Measurements from ENCODE around the gene RNF26.

Gene RNF26

DNA sequence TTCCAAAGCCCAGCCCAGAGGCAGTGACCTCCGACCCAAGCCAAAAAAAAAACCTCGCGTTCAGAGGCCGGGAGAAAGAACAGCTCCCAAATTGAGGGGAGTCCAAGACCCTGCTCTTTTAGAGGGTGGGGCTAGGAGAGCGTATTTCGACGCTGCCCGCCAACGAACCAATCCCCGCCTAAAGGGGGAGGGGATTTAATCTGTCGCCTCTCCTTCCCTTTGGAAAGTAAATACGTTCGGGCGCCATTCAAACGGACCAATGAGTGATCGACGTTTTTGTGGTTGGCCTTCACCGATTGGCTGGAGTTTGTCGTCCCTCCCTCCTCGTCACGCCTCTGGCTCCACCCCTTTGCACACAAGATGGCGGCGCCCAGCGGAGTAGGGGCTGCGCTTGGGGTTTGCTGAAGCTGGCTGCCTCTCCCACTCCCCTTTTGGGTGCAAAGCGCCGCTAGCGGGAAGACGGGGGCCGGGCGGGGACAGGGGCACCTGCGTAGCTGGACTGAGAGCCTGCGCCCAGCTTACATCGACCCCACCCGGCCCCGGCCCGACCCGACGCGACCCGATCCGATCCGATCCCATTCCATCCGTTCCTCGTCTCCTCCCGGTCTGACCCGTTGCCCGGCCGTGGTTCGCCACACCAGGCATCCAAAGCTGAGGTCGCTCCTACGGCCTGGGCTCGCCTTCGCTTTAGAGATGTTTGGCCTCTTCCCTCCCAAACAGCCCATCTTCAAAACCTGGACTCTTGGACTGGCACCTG lies at the start of gene RNF26:
TSS of gene RNF26 (plus strand) at position 354 of the 757 bp plus-strand sequence. CDS start 596 bp downstream, outside the sequence.
- peak; percentile 92 to 93 for DNase-seq

DNA sequence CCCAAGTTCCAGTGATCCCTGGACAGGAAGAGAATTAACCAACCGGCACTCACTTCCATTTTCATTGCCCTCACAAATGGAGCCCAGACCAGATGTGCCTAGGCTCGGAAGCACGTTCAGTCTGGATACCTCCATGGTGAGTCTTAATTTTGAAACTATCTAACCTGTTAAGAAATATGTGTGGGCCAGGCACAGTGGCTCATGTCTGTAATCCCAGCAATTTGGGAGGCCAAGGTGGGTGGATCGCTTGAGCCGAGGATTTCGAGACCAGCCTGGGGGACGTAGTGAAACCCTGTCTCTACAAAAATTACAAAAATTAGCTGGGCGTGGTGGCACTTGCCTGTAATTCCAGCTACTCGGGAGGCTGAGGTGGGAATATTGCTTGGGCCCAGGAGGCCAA lies 48.9 kb upstream of the RNF26 start:
- no peak for DNase-seq

DNA sequence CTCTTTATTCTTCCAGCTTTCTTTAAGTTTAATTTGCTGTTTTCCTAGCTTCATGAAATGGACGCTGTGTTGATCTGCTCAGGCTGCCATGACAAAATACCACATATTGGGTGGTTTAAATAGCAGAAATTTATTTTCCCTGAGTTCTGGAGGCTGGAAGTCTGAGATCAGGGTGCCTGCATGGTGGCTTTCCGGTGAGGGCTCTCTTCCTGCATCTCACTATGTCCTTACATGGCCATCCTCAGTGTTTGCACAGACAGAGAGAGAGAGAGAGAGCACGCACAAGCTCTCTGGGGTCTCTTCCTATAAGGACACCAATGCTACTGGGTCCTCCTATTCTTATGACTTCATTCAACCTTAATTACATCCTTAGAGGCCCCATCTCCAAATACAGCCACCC lies 46.1 kb upstream of the RNF26 start:
- no peak for DNase-seq

DNA sequence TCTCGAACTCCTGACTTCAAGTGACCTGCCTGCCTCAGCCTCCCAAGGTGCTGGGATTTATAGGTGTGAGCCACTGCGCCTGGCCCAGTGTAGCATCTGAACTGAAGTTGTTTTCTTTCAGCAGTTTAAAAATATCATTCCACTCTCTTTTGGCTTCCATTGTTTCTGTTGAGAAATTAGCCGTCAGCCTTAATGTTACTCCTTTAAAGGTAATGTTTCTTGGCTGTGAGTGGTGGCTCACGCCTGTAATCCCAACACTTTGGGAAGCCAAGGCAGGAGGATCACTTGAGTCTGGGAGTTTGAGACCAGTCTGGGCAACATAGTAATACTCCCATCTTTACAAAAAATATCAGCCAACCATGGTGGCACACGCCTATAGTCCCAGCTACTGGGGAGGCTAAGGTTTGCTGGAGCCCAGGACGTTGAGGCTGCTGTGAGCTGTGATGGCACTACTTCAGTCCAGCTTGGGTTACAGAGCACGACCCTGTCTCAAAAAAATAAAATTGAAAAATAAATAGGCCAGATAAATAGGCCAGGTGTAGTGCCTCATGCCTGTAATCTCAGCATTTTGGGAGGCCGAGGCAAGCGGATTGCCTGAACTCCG lies 43.3 kb upstream of the RNF26 start:
- no peak for DNase-seq

DNA sequence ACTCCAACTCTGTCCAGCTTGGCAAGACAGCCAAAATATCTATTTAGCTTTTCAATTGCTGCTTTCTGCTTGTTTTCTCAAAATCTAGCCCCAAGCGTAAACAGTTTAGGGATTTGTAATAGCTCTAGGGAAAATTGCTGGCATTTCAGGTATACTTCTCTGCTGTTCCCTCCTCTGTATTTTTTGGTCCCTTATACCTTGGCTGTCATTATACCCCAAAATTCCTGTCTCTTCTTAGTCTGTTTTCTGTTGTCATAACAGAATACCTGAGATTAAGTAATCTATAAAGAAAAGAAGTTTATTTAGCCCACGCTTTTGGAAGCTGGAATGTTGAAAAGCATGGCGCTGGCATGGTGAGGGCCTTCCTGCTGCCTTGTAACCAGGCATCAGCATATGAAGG lies 40.9 kb upstream of the RNF26 start:
- DNase-seq = no peak

DNA sequence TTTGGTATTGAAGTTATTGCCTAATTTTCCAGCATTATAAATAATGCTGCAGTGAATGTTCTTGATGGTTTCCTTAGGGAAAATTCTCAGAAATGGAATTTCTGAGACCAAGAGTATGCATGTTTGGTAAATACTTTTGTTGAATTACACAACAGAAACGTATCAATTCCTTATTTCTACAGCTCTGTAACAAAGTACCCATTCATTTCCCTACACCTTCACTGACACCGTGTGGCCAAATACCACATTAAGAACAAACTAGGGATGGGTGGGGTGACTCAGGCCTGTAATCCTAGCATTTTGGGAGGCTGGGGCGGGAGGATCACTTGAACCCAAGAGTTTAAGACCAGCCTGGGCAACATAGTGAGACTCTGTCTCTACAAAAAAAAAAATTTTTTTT lies 39.1 kb upstream of the RNF26 start:
- DNase-seq = no peak

DNA sequence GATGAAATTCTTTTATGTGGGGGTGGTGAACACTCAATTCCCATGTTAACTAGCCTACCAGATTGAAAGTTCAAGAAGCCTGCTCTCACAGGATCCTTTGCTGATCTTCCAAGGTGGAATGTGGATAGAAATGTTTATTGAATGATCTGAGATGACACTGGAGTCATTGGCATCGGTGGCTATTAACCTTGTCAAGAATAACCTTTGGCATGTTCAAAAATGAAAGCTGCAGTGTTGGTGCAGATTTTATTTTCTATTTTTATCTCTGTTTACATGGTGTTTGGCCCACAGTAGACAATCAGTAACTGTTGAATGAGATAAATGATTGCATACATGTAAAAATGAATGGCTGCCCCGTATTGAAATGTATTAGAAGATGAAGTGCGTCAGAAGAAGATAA lies 36.4 kb upstream of the RNF26 start:
- DNase-seq = no peak

DNA sequence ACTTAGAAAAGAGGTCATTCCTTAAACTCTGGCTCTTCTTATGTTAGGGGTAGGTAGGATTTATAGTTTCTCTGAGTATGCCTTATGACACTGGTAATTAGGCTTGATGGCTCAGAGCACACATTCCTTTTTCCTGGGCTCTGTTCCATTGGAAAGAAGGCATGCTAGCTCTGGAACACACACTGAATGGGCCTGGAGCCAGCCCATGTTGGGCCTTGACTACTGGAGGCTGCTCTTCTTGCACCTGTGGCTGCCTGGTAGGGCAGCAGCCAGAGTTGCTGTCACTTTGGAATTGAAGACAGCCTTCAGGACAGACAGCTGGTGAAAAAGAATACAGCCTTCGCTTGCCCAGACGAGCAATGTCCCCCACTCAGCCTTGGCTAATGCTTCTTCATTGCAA lies 35.6 kb upstream of the RNF26 start:
- no peak for DNase-seq

DNA sequence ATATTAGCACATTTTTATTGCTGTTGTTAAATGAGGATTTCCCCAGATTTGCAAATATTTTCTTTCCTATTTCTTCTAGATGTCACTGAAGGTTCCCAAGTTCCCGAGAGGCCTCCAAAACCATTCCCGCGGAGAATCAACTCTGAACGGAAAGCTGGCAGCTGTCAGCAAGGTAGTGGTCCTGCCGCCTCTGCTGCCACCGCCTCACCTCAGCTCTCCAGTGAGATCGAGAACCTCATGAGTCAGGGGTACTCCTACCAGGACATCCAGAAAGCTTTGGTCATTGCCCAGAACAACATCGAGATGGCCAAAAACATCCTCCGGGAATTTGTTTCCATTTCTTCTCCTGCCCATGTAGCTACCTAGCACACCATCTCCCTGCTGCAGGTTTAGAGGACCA lies 34.9 kb upstream of the RNF26 start:
- DNase-seq = no peak

DNA sequence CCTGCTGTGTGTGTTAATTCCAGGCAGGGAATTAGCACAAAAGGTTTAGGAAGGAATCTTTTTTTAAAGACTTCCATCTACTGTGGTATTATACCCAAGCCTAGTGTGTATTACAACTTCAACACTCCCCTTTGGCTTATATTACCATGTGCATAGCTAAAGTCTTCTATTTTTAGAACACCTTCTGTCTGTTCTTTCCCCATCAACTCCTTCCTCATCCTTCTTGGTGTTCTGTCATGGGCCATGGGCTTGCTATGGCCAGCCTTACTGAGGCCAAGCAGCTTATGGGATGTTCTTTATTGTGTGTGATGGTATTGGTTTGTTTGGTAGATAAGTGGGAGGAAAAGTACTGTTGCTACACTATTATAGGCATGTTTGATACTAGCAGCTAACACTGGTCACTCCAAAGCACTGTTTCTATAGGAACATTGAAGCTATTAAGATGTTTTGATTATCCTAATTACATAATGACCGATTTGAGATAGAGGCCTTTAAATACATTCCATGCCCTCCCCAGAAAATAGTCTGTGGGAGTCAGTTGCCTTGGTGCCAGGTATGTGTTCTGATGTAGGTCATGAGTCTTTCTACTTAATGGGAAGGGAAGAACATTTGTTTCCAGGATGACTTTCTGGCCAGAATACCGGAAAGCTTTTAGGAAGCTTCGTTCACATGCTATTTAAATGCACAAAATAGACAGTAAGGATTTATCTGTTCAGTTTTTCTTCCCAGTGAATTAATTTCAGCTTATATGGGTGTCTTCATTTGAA lies 33.9 kb upstream of the RNF26 start:
- DNase-seq = no peak

DNA sequence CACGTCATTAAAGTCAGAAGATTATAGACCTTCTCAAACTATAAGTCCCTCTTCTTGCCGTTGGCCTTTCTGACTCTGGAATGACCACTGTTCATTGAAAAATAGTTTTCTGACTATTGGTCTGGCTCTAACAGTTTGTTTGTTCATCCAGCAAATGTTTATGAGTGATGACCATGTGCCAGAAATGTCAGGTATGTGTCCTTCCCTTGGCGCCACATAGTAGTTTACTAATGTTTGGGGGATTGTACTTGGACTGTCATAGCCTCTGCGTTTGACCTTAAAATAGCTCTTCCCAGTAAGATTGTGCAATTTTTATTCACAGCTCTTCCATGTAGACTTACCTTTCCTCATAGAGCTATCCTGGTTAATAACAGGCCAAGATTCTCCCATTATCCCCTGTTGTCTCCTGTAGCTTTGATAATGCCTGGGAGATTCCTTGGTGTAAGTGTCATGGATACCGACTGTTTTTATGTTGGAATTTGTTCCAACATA lies 31.1 kb upstream of the RNF26 start:
- no peak for DNase-seq

DNA sequence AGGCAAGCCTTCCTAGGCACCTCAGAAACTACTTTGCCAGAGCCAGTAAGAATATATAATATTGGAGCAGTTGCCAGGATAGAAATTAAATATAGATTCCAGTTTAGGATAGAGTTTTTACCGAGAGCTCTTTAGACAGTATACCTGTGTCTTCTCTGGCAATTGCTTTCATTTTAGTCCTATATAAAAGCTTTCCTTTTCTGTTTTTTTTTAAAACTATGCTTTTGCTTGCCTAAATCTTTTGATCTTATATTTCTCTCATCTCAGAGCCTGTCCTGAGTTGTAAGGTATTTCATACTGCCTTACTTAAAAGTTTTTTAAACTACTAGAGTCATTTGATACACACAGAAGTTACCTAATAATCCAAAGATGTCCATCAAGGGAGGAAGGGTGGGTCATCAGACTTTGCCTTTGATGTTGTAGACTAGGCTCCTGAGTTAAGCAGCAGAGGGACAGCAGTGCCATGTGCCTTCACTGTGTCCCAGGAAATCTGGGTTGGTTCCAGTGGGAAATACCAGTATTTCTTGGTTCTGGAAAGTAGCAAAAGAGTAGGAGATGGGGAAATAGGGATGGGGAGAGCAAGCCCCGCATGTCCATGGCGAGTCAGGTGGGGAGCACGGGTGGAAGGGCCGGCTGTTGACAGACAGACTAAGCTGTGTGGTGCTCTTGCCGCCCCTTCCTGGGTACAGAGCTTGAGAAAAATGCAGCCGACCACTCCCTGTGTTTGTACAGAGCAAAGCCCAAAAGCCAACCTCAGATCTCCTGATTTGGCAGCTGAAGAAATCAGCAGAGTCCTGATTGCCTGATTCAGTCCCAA lies 28.6 kb upstream of the RNF26 start:
- DNase-seq = no peak

DNA sequence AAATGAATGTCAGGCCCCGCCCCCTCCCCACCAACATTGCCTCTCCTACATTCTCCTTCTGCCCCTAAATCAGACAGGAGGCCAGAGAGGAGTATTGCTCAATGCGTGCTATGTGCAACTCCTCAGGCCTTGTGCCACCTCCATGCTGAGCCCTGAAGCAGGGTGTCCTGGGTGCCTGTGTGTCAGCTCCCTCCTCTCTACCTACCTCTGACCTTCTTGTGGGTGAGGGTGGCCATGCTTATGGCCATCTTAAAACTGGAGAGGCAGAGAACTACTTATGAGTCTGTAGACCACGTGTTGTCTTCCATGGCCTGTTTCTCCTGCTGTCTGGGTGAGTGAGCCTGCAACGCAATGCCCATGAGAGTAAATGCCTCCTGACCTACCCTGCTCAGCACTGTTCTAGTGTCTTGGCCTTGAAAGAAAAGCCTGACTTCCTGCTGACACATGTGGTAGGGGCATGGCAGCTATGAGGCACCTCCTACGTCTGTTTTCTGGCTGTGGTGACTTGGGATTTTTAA lies 27.9 kb upstream of the RNF26 start:
- DNase-seq = no peak

DNA sequence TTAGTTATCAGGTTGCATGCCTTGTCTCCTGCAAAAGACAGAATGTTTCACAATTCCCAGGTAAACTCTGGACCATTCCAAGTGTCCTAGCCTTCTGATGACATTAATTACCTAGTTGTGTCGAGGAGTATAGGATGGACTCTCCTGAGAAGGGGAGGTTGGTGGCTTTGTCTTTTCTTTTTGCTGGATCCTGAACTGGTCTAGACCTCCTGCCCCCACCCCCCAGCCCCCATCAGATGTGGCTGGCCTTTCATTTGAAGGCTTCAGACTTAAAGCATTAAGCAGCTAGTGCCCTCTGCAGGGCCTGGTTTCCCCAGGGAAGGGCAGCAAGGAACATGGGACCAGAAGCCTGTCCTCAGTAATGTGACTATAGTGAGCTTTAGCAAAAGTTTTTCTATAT lies 27.1 kb upstream of the RNF26 start:
- no peak for DNase-seq

DNA sequence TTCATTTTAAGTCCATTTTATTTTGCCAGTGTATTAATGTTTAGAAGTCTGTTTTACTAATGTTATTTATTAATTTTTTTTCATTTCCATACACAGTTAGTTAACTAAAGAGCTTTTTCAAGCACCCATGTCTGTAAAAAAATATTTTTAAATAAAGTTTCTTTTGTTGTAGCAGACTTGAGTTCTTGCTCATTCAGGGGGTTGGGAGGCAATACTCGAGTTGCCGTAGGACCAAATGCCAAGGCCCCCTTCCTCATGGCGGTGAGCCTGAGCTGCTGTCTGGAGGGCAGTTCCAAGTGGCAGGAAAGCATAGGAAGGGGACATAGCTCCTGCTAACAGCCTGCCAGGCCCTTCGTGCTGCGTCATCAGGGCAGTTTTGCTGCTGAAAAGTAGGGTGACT lies 26.4 kb upstream of the RNF26 start:
- no peak for DNase-seq

DNA sequence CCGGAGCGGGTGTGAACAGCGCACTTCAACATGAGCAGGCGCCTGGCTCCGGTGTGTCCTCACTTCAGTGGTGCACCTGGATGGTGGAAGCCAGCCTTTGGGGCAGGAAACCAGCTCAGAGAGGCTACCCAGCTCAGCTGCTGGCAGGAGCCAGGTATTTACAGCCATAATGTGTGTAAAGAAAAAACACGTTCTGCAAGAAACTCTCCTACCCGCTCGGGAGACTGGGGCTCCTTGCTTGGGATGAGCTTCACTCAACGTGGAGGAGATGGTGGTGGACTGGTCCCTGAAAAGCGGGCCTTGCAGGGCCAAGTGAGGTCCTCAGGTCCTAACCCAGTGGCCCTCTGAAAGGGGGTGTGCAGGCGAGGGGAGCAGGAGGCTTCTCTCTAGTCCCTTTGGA lies 24.9 kb upstream of the RNF26 start:
- no peak for DNase-seq

DNA sequence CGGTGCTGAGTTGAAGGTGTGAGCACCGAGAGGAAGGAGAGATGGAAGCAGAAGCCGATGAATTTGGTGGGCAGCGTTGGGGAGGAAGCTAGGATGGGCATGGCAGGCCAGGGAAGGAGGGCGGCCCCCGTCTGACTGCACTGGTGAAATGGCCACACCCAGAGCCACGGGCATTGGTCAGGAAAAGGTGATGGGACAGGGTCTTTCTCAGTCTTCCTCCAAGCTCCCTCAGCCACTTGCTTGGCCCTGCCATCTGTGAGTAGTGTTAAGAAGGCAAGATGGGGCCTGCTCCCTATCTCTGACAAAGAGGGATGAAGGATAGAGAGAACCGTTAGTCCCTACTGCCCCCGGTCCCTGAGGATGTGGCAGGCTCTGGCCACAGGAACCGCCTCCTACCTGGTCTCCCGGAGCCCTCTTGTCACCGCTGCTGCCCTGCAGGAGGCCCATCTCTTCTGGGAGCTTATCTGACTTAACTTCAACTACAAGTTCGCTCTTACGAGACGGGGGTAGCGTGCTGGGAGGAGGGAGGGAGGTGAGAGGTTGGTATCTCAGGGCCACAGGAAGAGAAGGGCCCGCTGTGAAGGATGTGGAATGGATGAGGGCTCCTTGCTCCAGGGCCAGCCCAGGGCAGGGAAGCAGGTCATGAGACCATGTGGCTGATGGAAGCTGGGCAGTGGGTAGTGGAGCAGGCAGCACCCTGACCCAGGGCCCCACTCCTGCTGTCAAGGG lies 24.2 kb upstream of the RNF26 start:
- DNase-seq = no peak

DNA sequence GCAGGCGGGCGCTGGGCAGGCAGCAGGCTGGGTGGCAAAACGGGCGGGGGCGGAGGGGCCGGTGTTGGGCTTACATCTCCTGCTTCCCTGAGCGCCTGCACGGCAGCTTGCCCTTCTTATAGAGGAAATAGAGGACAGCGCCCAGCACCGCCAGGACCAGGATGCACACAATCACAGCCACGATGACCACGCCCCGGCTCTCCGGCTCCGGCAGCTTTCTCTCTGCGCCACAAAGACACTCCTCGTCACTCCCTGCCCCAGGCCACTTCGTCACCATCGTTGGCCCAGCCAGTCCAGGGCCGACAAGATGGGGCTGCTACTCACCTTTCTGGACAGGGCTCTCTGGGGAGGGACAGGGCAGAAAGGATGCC lies 23.7 kb upstream of the RNF26 start:
- DNase-seq = no peak

DNA sequence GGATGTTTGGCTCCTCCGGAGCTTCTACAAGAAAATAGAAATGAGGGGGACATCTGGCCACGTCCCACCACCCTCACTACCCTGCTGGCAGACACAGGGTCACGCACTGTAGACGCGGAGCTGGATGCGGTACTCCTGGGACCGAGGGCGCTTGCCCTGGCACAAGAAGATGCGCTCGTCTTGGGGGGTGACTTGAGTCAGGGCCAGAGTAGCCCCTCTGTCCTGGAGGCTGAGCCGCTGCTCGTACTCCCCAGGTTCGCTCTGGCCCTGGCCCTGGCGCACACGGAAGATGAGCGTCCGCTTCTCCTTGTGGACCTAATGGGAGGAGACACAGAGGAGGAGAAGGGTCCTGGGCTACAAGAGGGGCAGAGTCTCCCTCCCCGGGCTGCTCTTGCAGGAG lies 19.6 kb upstream of the RNF26 start:
- no peak for DNase-seq

DNA sequence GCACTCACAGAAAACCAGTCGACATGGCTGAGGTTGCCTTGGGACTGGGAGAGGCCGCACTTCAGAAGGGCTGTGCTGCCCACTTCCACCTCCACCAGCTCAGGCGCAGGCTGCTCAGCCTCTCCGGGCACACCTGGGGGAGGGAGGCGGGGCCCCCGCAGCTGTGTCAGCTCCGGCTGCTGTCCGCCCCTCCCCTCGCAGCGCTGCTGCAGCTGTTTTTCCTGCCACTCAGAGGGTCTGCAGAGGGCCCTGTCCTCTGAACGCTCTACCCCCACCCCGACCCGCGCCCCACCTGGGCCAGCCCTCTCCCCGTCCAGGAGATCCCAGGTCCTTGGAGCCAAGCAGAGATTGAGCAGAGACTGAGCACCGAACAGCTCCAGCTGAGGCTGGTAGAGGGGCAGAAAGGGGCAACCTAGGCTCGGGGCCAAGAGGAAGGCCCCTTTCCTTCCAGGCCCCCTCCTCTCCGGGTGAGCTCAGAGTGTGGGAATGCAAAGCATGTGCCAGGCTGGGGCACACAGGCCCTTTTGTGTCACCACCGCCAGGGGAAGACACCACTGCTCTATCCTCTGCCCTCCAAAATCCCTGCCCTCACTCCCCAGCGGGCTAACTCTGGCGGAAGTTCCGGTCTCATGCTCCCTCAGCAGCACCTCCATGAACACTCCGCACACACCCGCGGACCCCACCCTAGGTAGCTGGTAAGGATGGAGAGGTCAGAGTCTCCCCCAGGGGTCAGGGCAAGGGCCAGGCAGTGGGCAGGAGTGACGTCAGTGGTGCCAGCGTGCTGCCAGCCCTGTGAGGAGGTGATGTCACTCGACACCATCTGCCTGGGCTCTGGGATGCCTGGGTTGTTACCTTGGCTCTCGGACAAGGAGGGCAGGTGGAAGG lies 19.0 kb upstream of the RNF26 start:
- DNase-seq = peak; percentile 56 to 62

Measured in stimulated activated CD4-positive, alpha-beta T cell treated with anti-CD3 and anti-CD28 coated beads, Interleukin-2, amount 100 ng/mL, for 24 hours (primary cell).